Fibroblast of skin of back (primary cell): ENCODE results near the gene DNAJC8.

Experiments
- DNase-seq: peaks from one replicate; pipeline ENCODE4 v3.0.0-alpha.2; 2013

DNAJC8 gene

GRCh38 chr1:28199328-28200233 is 33.2 kb downstream of the DNAJC8 start:
- no peak for DNase-seq

GRCh38 chr1:28197682-28198415 is 35.0 kb downstream of the DNAJC8 start:
- no peak for DNase-seq

- no peak for DNase-seq
Measured at GRCh38 chr1:28196330-28196729, 36.5 kb downstream of the DNAJC8 start.

GRCh38 chr1:28195780-28196179 is 37.0 kb downstream of the DNAJC8 start:
- no peak for DNase-seq

GRCh38 chr1:28194326-28195035 is 38.3 kb downstream of the DNAJC8 start:
- peak; percentile 5 for DNase-seq

- DNase-seq = no peak
Measured at GRCh38 chr1:28193701-28194161, 39.1 kb downstream of the DNAJC8 start.

- DNase-seq = peak; percentile 58
Measured at GRCh38 chr1:28190996-28191645, 41.7 kb downstream of the DNAJC8 start.

GRCh38 chr1:28190337-28190979 is 42.4 kb downstream of the DNAJC8 start:
- DNase-seq = peak; percentile 73

- DNase-seq = no peak
Measured at GRCh38 chr1:28185071-28185470, 47.8 kb downstream of the DNAJC8 start.

GRCh38 chr1:28180306-28181305 is 52.2 kb downstream of the DNAJC8 start:
- no peak for DNase-seq

GRCh38 chr1:28178690-28179485 is 53.9 kb downstream of the DNAJC8 start:
- no peak for DNase-seq

GRCh38 chr1:28176492-28177470 is 56.0 kb downstream of the DNAJC8 start, which contains the start of gene PTAFR:
TSS of gene PTAFR (minus strand) at chr1:28176690. CDS start at chr1:28151021, 25,669 bp downstream.
- no peak for DNase-seq

- no peak for DNase-seq
Measured at GRCh38 chr1:28175955-28176485, 56.8 kb downstream of the DNAJC8 start.

GRCh38 chr1:28173980-28174297 is 58.9 kb downstream of the DNAJC8 start:
- DNase-seq = peak; percentile 17

- peak; percentile 18 for DNase-seq
Measured at GRCh38 chr1:28173151-28173979, 59.5 kb downstream of the DNAJC8 start.

GRCh38 chr1:28172713-28173150 is 60.1 kb downstream of the DNAJC8 start:
- DNase-seq = no peak

GRCh38 chr1:28171246-28171645 is 61.6 kb downstream of the DNAJC8 start:
- no peak for DNase-seq
